ENCODE measurements around the gene OSMR. TPM values are rescaled to one million over a fixed set of nuclear protein-coding genes. Genes with fewer than 3 reads are reported as not detected.

The OSMR gene
- total RNA-seq (10 to 100 TPM; 21.9 to 87.1 (median 49.4) TPM), polyA plus RNA-seq (10 to 100 TPM; 16.6 to 47.9 TPM)
- long read RNA-seq, donor 1, transcript OSMR-202 (7 exons, 1,740 nt): major isoform, 10 of 35 reads
- long read RNA-seq, donor 1, partial matches to known transcripts: 17 of 35 reads
- long read RNA-seq, donor 1, other reads (novel, unspliced or antisense): 8 of 35 reads
- long read RNA-seq, donor 2: 0 reads
- long read RNA-seq, donor 3, full-length matches to known transcripts: 6 of 36 reads
- long read RNA-seq, donor 3, partial matches to known transcripts: 8 of 36 reads
- long read RNA-seq, donor 3, other reads (novel, unspliced or antisense): 22 of 36 reads

DNA sequence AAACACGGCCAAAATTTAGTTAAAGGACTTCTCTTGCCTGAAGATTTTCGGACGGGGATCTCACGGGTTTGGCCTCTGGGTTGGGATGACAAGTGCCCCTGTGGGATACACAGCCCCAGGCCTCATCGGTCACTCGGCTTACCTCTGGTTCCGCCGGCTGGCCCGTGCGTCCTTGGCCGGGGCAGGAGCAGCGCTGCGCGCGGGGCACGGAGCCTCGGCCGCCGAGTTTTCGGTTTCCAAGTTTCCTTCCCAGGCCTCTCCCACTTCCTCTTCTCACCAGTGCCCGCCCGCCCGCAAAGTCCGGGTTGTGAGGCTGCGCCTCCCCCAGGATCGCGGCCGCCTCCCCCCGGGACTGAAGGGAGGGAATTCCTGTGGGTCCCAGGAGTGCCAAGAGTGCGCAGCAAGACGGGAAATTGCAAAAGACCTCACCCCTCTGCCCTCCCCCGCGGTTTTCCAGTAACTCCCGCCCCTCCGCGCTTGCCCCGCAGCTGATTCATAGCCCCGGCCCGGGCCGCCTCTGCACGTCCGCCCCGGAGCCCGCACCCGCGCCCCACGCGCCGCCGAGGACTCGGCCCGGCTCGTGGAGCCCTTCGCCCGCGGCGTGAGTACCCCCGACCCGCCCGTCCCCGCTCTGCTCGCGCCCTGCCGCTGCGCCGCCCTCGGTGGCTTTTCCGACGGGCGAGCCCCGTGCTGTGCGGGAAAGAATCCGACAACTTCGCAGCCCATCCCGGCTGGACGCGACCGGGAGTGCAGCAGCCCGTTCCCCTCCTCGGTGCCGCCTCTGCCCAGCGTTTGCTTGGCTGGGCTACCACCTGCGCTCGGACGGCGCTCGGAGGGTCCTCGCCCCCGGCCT is at the start of gene OSMR:
TSS of gene OSMR (plus strand) at position 487 of the 853 bp plus-strand sequence. CDS start 23,033 bp downstream, outside the sequence.
- Histone ChIP-seq H3K27ac (peak within 1 kb of the TSS; percentile 59 to 81), H3K4me1 (ENCODE audit: insufficient read depth) (peaks cover 4% of the 10 kb centered on the region), H3K27me3 (no peaks in the 10 kb centered on the region), H3K9me3 (no peaks in the 10 kb centered on the region), H3K4me3 (peak within 1 kb of the TSS; percentile 71), H3K36me3 (no peaks in the 10 kb centered on the region)
- 1% methylated on average over 59 to 89 of the region's 89 CpGs for WGBS, 3 donors
- TF ChIP-seq EP300 (IDR thresholded peaks at IDR 0.05) (peak; percentile 99), POLR2A (IDR thresholded peaks at IDR 0.05) (peak; percentile 86)
- TF ChIP-seq, protein P1, sequence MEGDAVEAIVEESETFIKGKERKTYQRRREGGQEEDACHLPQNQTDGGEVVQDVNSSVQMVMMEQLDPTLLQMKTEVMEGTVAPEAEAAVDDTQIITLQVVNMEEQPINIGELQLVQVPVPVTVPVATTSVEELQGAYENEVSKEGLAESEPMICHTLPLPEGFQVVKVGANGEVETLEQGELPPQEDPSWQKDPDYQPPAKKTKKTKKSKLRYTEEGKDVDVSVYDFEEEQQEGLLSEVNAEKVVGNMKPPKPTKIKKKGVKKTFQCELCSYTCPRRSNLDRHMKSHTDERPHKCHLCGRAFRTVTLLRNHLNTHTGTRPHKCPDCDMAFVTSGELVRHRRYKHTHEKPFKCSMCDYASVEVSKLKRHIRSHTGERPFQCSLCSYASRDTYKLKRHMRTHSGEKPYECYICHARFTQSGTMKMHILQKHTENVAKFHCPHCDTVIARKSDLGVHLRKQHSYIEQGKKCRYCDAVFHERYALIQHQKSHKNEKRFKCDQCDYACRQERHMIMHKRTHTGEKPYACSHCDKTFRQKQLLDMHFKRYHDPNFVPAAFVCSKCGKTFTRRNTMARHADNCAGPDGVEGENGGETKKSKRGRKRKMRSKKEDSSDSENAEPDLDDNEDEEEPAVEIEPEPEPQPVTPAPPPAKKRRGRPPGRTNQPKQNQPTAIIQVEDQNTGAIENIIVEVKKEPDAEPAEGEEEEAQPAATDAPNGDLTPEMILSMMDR (IDR thresholded peaks at IDR 0.05): peak in 1 of 3 donors; percentile 22
- peak; percentile 95 to 98 (median 96) for DNase-seq
- intact Hi-C loops (cut with DNase I): loop anchor here in 1 of 4 donors (10.0 kb wide), 1 partner anchor 69 kb away; no protein-coding TSS in a partner anchor

DNA sequence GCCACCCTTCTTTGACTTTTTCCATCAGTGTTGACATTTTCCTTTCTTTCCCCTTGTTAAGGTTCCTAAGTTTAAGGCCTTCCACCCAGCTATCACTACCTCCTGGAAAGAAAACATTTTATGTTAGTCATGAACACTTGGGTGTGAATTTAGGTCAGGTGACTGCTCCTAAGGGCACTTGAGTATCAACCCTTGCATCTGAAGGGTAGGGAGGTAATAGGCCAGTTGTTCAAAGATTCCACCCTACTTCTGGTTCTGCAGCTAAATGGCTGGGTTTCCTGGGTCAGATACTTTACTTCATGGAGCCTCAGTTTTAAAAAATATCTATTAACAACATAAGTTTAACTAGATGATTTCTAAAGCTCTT is 49.1 kb upstream of the OSMR start:
- peaks cover 2% of the 10 kb centered on the region for H3K4me1 ChIP-seq (ENCODE audit: insufficient read depth)
- DNase-seq: no peak
- H3K36me3 ChIP-seq: no peaks in the 10 kb centered on the region
- no peak overlapping the region for H3K27ac ChIP-seq
- intact Hi-C loops (cut with DNase I): no loop called here
- no peaks in the 10 kb centered on the region for H3K27me3 ChIP-seq
- H3K9me3 ChIP-seq: no peaks in the 10 kb centered on the region
- H3K4me3 ChIP-seq: no peak overlapping the region
- no peak for TF ChIP-seq POLR2A (IDR thresholded peaks at IDR 0.05)

GRCh38 chr5:38797838-38798237 is 48.0 kb upstream of the OSMR start:
- intact Hi-C loops (cut with DNase I): no loop called here
- Histone ChIP-seq H3K36me3 (no peaks in the 10 kb centered on the region), H3K9me3 (no peaks in the 10 kb centered on the region), H3K27me3 (no peaks in the 10 kb centered on the region), H3K4me1 (ENCODE audit: insufficient read depth) (peaks cover 2% of the 10 kb centered on the region), H3K27ac (no peak overlapping the region), H3K4me3 (no peak overlapping the region)
- no peak for DNase-seq
- TF ChIP-seq, protein P1 (IDR thresholded peaks at IDR 0.05): no peak
- no peak for TF ChIP-seq EP300 (IDR thresholded peaks at IDR 0.05)
- no peak for TF ChIP-seq POLR2A (IDR thresholded peaks at IDR 0.05)
- WGBS, 3 donors: 86 to 90% (median 88%) methylated on average over 12 of the region's 12 CpGs

GRCh38 chr5:38799556-38800377 is 46.0 kb upstream of the OSMR start:
- no peak overlapping the region for H3K4me3 ChIP-seq
- no peak for DNase-seq
- H3K9me3 ChIP-seq: no peaks in the 10 kb centered on the region
- TF ChIP-seq EP300 (IDR thresholded peaks at IDR 0.05) (no peak), POLR2A (IDR thresholded peaks at IDR 0.05) (no peak)
- TF ChIP-seq, protein P1 (IDR thresholded peaks at IDR 0.05): no peak
- peaks cover 2% of the 10 kb centered on the region for H3K4me1 ChIP-seq (ENCODE audit: insufficient read depth)
- H3K36me3 ChIP-seq: no peaks in the 10 kb centered on the region
- intact Hi-C loops (cut with DNase I): loop anchor here in 1 of 4 donors (10.0 kb wide), 1 partner anchor 245 kb away; the partner anchor contains the start of gene LIFR
- H3K27ac ChIP-seq: no peak overlapping the region
- H3K27me3 ChIP-seq: no peaks in the 10 kb centered on the region
- WGBS, 3 donors: 79 to 84% (median 81%) methylated on average over 13 of the region's 13 CpGs

Measured in ovary (tissue), 10 donors.